NCI-H1436 treated with DMSO at 0.1 percent for 48 hours (cell line): ENCODE measurements around the gene MUC21.
"Not testable (repeated sequence)": the region's sequence is repeated elsewhere in the genome, so short reads cannot be mapped to it uniquely, and the experiment has no call there.

Experiments
- DNase-seq: peaks from one replicate; lab custom pipeline; 2025; lab: John Stamatoyannopoulos, UW

MUC21 gene

DNA sequence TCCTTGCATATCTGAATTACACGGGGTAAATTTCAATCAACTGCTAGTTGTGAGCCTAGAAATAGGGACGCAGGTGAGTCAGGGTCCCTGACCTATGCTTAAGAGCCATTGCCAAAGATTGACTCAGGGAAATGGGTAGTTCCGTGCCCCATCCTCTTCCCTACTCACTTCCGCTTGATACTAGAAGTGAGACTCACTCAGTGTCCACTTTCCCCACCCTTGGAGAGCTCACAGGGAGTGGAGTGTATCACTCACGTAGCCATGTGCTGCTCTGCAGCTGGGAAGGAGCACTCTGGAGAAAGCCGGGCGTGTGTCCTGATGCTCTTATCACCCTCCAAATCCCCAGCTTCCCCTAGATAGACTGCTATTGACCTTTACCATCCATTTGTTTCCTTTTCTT, 26.2 kb downstream of the MUC21 start:
- no peak for DNase-seq

GRCh38 chr6:31010393-31011060, 27.0 kb downstream of the MUC21 start, which contains the start of gene MUC22:
Gene MUC22 (plus strand): TSS chr6:31010474. CDS start chr6:31010707, 233 bp downstream.
- DNase-seq: no peak

DNA sequence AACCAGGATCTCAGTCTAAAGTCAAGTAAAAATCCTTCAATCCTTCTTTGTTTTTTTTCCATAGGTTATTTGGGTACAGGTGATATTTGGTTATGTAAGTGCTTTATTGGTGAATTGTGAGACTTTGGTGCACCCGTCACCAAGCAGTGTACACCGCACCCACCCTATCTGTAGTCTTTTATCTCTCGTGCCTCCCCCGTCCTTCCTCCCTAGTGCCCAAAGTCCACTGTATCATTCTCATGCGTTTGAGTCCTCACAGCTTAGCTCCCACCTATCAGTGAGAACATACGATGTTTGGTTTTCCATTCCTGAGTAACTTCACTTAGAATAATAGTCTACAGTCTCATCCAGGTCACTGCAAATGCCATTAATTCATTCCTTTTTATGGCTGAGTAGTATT, 27.6 kb downstream of the MUC21 start:
- DNase-seq: no peak

DNA sequence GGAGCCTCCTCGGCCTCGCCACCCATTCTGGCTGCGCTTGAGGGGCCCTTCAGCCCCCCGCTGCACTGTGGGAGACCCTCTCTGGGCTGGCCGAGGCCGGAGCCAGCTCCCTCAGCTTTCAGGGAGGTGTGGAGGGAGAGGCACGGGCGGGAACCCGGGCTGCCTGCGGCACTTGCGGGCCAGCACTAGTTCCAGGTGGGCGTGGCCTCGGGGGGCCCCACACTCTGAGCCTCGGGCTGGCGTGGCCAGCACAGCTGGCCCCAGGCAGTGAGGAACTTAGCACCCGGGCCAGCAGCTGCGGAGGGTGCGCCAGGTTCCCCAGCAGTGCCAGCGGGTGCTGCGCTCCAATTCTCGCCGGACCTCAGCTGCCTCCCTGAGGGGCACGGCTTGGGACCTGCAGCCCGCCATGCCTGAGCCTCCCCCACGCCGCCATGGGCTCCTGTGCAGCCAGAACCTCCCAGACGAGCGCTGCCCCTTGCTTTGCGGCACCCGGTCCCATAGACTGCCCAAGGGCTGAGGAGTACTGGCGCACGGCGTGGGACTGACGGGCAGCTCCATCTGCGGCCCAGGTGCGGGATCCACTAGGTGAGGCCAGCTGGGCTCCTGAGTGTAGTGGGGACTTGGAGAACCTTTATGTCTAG, 33.3 kb downstream of the MUC21 start:
- DNase-seq: no peak

- not testable (repeated sequence) for DNase-seq
Observed at GRCh38 chr6:31017436-31017835, 33.9 kb downstream of the MUC21 start.

DNA sequence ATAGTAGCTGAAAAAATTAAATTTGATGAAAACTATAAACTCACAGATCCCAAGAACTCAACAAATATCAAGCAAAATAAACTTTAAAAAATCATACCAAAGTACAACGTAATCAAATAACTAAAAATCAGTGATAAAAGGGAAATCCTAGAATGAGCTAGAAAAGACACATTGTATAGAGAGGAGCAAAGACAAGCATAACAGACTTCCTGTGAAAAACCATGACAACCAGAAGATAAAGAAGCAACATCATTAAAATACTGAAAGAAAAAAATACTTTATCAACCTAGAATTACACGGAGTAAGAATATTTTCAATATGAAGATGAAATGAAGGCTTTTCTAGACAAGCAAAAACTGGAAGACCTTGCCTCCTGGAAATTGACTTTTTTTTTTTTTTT, 36.5 kb downstream of the MUC21 start:
- no peak for DNase-seq

GRCh38 chr6:31020631-31021255, 37.2 kb downstream of the MUC21 start:
- not testable (repeated sequence) for DNase-seq

DNA sequence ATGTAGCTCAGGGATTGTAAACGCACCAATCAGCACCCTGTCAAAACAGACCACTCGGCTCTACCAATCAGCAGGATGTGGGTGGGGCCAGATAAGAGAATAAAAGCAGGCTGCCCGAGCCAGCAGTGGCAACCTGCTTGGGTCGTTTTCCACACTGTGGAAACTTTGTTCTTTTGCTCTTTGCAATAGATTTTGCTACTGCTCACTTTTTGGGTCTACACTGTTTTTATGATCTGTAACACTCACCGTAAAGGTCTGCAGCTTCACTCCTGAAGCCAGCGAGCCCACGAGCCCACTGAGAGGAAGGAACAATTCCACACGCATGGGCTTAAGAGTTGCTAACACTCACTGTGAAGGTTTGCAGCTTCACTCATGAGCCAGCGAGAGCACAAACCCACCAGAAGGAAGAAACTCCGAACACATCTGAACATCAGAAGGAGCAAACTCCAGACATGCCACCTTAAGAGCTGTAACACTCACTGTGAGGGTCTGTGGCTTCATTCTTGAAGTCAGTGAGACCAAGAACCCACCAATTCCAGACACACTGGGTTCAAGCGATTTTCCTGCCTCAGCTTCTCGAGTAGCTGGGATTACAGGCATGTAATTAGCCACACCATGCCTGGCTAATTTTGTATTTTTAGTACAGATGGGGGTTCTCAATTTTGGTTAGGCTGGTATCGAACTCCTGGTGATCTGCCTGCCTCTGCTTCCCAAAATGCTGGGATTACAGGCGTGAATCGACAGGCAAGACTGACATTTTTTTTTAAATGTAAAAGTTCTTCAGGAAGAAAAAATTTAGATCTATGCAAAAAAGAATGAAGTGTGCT, 38.4 kb downstream of the MUC21 start:
- not testable (repeated sequence) for DNase-seq

- DNase-seq: no peak
Observed at GRCh38 chr6:31025595-31025994, 42.1 kb downstream of the MUC21 start.

- no peak for DNase-seq
Observed at GRCh38 chr6:31031095-31031494, 47.6 kb downstream of the MUC21 start.

DNA sequence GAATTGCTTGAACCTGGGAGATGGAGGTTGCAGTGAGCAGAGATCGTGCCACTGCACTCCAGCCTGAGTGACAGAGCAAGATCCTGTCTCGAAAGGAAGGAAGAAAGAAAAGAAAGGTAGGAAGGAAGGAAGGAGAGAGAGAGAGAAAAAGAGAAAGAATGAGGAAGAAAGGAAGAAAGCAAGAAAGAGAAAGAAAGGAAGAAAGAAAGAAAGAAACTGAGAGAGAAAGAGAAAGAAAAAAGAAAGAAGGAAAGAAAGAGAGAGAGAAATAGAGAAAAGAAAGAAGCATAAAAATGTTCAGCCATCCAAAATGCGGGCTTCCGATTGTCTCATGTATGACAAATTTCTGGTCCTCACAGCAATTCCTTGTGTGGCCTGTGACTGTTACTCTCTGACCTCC, 49.6 kb downstream of the MUC21 start:
- no peak for DNase-seq

DNA sequence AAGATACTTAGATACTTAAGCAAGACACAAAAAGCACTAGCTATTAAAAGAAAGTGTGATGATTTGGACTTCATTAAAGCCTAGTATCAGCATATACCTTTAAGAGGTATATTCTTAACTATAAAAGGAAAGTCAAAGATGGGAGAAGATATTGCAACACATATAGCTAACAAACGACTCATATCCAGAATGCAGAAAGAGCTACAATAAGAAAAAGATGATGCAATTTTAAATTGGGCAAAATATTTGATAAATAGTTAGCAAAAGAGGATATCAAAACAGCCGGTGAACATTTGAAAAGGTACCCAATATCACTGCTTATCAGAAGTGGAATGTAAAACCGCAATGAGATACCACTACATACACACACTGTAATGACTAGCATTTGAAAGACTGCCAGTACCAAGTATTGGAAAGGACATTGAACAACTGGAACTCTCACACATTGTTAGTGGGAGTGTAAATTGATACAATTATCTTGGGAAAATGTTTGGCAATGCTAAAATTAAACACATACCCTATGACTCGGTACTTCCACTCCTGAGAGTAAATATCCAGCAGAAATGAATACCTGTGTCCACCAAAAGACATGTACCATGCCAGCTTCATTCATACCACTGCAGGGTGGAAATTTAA, 52.5 kb downstream of the MUC21 start:
- no peak for DNase-seq

DNA sequence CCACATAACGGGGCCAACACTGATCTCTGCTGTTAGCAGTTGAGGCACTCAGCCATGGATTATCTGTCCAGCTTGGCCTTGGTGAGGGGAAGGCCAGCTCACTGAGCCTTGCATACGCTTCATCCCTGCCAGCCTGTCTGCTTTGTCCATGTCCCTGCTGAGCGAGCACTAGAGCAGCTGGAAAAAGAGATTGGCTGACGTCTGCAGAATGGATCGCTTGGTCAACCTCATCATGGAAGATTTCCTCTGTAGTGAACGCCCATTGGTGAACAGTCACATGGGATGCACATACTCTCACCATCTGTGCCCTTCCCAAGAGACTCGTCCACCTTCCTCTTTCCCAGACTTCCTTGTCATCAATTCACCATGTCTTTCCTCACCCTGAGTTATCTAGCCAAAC, 53.7 kb downstream of the MUC21 start:
- no peak for DNase-seq

DNA sequence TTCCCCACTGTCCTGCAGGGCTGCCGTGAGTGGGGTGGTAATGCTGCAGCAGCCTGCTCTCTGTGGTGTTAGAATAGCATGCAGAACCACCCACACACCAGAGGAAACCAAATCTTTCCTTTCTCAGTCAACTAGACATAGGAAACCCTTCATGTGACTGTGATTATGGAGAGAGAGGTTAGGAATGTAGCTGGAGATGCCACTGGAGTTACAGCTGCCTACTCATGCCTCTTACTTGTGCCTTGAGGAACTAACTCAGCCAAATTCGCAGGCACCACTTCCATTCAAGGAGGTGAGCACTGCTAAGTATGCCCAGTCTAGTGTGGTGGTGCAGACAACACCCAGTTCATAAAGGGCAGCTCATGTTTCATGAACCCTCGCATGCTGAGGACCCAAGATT, 54.2 kb downstream of the MUC21 start:
- no peak for DNase-seq

DNA sequence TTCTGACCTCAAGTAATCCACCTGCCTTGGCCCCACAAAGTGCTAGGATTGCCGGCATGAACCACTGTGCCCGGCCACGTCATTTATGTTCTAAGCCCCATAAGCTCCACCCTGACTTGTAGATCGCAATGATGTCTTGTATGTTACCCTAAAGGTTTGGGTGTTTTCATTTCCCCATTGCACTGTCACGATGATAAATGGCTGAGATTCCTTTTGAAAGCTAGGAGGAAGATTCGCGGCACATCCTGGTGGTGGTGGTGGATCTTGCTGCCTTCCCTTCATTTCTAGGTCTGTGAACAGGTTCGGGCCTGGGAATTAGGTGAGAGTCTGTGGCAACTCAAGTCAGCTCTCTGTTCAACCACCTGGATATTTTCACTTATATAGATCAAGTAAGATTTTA, 55.0 kb downstream of the MUC21 start:
- DNase-seq: no peak
